HG03060 (cell line): Measurements from ENCODE around the gene ITM2A.

Experiments used
- ATAC-seq: cut with Tn5 transposase; IDR thresholded peaks from one replicate; pipeline ENCODE4 v1.9.1; 2021; ENCODE audit warnings: low read depth, moderate number of reproducible peaks; ENCODE audit not compliant: unreplicated experiment

The ITM2A gene

GRCh38 chrX:79325263-79325958 is 41.7 kb downstream of the ITM2A start:
- no peak for ATAC-seq
